ENCODE results near the gene PRKCA. TPM values are rescaled to one million over a fixed set of nuclear protein-coding genes. Genes with fewer than 3 reads are reported as not detected.

Gene PRKCA
- total RNA-seq, 1 donor from 2014 or later, result 2.2 TPM

- DNase-seq (no peak), ATAC-seq (ENCODE audit: low read depth) (no peak)
- Mint-ChIP-seq H3K36me3 (ENCODE audit: low read depth) (no peaks in the 10 kb centered on the region), H3K27me3 (no peaks in the 10 kb centered on the region), H3K9me3 (no peaks in the 10 kb centered on the region), H3K27ac (no peak overlapping the region), H3K4me1 (no peaks in the 10 kb centered on the region), H3K4me3 (no peak overlapping the region)
- intact Hi-C loops (cut with micrococcal nuclease), result no loop called here
- POLR2A ChIA-PET, result no interaction called here
- TF ChIP-seq CTCF (IDR thresholded peaks at IDR 0.05), result no peak
- CTCF ChIA-PET, result no interaction called here
Observed at GRCh38 chr17:66738301-66738700, 435.9 kb downstream of the PRKCA start.

DNA sequence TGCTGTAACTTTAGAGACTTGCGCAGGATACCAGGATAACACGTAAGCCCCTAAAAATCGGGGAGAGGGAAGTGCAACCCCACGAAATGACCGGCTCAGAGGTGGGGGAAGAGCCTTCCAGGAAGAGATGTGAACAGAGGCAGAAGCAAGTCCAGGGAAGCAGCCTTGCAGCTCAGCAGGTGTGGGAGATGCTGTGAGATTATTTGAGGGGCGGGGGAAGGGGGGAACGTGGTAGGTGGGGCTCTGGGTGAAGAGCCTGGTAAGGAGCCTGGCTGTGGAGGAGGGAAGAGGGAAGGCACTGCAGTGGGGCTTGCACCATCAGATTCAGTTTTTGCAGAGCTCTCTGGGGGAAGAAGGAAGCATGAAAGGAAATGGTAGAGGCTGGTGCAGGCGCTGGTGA, 437.1 kb downstream of the PRKCA start:
- H3K27ac Mint-ChIP-seq, result no peak overlapping the region

GRCh38 chr17:66740226-66740625, 437.8 kb downstream of the PRKCA start:
- H3K27me3 Mint-ChIP-seq, result no peaks in the 10 kb centered on the region
- no peak overlapping the region for H3K4me3 Mint-ChIP-seq
- no peak for TF ChIP-seq CTCF (IDR thresholded peaks at IDR 0.05)
- CTCF ChIA-PET, result no interaction called here
- H3K9me3 Mint-ChIP-seq, result no peaks in the 10 kb centered on the region
- no peaks in the 10 kb centered on the region for H3K36me3 Mint-ChIP-seq (ENCODE audit: low read depth)
- intact Hi-C loops (cut with micrococcal nuclease), result no loop called here
- POLR2A ChIA-PET, result no interaction called here
- DNase-seq (no peak), ATAC-seq (ENCODE audit: low read depth) (no peak)
- no peaks in the 10 kb centered on the region for H3K4me1 Mint-ChIP-seq
- H3K27ac Mint-ChIP-seq, result no peak overlapping the region

More for the DNA sequence above, 437.1 kb downstream of the PRKCA start:
- intact Hi-C loops (cut with micrococcal nuclease), result no loop called here
- Mint-ChIP-seq H3K27me3 (no peaks in the 10 kb centered on the region), H3K4me1 (no peaks in the 10 kb centered on the region), H3K4me3 (no peak overlapping the region), H3K9me3 (no peaks in the 10 kb centered on the region), H3K36me3 (ENCODE audit: low read depth) (no peaks in the 10 kb centered on the region)
- TF ChIP-seq CTCF (IDR thresholded peaks at IDR 0.05), result no peak
- DNase-seq (no peak), ATAC-seq (ENCODE audit: low read depth) (no peak)
- ChIA-PET POLR2A (no interaction called here), CTCF (no interaction called here)

DNA sequence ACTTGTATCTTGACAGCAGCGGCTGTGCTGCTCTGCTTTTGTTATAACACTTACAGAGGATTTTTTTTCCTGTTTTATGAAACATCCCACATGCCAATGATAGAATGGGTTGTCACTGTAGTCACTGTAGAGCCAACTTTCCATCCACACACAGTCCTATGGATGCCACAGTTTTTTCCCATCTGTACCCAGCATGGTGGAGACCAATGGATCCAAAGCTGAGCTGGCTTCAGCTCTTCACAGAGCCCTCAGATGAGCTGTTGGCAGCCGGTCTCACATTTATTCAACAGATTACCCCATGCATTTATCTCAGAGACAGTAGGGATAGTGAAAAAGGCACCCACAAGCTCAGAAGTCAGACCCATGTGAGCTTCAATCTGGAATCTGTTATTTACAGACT, 441.1 kb downstream of the PRKCA start:
- ATAC-seq (ENCODE audit: low read depth) (no peak), DNase-seq (no peak)
- POLR2A ChIA-PET, result no interaction called here
- no peaks in the 10 kb centered on the region for H3K9me3 Mint-ChIP-seq
- H3K27ac Mint-ChIP-seq, result no peak overlapping the region
- H3K4me3 Mint-ChIP-seq, result no peak overlapping the region
- H3K36me3 Mint-ChIP-seq (ENCODE audit: low read depth), result no peaks in the 10 kb centered on the region
- intact Hi-C loops (cut with micrococcal nuclease), result no loop called here
- H3K4me1 Mint-ChIP-seq, result no peaks in the 10 kb centered on the region
- no peak for TF ChIP-seq CTCF (IDR thresholded peaks at IDR 0.05)
- no peaks in the 10 kb centered on the region for H3K27me3 Mint-ChIP-seq
- CTCF ChIA-PET, result no interaction called here

- TF ChIP-seq CTCF (IDR thresholded peaks at IDR 0.05), result no peak
- H3K4me3 Mint-ChIP-seq, result no peak overlapping the region
Observed at GRCh38 chr17:66746736-66747135, 444.3 kb downstream of the PRKCA start.

More at GRCh38 chr17:66746736-66747135, 444.3 kb downstream of the PRKCA start:
- H3K27me3 Mint-ChIP-seq, result no peaks in the 10 kb centered on the region
- ATAC-seq (ENCODE audit: low read depth) (no peak), DNase-seq (no peak)
- no peaks in the 10 kb centered on the region for H3K4me1 Mint-ChIP-seq
- no peak overlapping the region for H3K27ac Mint-ChIP-seq
- CTCF ChIA-PET, result no interaction called here
- H3K9me3 Mint-ChIP-seq, result no peaks in the 10 kb centered on the region
- POLR2A ChIA-PET, result no interaction called here
- intact Hi-C loops (cut with micrococcal nuclease), result no loop called here
- no peaks in the 10 kb centered on the region for H3K36me3 Mint-ChIP-seq (ENCODE audit: low read depth)
